HG03097 (cell line): ENCODE data around the gene ST3GAL3.

ENCODE experiments used
- ATAC-seq: cut with Tn5 transposase; IDR thresholded peaks from one replicate; pipeline ENCODE4 v1.9.1; 2021; ENCODE audit not compliant: unreplicated experiment, low FRiP score

ST3GAL3 gene

DNA sequence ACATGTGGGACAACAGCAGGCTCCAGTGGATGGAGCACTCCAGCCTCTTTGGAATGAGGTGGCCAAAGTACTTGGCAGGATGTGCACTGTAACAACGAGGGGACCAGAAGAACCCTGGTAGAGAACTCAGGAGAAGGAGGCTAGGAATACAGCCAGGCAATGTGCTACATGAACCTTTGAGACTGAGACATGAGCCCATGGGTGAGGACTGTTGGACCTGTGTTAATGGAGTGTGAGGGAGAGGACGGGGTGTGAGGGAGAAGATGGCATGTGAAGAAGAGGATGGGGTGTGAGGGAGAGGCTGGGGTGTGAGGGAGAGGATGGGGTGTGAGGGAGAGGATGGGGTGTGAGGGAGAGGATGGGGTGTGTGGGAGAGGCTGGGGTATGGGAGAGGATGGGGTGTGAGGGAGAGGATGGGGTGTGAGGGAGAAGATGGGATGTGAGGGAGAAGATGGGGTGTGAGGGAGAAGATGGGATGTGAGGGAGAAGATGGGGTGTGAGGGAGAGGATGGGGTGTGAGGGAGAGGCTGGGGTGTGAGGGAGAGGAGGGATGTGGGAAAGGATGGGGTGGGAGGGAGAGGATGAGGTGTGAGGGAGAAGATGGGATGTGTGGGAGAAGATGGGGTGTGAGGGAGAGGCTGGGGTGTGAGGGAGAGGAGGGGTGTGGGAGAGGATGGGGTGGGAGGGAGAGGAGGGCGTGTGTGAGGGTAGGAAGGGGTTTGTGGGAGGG, 164.0 kb downstream of the ST3GAL3 start:
- ATAC-seq = no peak

DNA sequence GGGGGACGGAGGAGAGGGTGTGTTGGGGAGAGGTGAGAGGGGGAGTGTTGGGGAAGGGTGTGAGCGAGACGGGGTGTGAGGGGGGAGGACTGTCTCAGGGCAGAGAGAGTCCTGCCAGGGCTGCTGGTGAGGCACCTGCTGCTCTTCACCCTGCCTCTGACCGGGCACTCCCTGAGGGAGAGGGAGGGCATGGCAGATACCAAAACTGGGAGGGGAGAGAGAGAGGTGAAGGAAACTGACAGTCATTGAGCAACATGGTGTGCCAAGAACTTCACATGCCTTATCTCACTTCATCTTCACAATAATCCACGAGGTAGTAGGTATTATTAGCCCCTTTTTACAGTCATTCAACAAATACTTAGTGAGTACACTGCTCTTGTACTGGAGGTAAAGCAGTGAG, 164.9 kb downstream of the ST3GAL3 start:
- ATAC-seq = no peak

DNA sequence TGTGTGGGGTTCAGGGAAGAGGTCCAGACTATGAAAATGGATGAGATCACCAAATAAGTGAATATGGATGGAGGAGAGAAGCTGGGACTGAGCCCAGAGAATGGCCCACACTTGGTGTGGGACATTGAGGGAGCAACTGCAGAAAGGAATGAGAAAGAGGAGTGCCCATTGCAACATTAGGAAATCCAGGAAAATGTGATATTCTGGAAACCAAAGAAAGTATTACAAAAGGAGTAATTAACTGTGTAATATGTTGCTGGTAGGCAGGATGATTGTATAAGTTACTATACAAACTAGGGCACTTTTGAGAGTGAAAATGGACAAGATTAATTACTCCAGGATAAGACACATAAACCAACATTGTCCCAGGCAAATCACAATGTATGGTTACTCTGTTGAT, 166.5 kb downstream of the ST3GAL3 start:
- no peak for ATAC-seq

- ATAC-seq = no peak
Measured at GRCh38 chr1:43874716-43875115, 167.4 kb downstream of the ST3GAL3 start.

- no peak for ATAC-seq
Measured at GRCh38 chr1:43875331-43875730, 168.0 kb downstream of the ST3GAL3 start.

DNA sequence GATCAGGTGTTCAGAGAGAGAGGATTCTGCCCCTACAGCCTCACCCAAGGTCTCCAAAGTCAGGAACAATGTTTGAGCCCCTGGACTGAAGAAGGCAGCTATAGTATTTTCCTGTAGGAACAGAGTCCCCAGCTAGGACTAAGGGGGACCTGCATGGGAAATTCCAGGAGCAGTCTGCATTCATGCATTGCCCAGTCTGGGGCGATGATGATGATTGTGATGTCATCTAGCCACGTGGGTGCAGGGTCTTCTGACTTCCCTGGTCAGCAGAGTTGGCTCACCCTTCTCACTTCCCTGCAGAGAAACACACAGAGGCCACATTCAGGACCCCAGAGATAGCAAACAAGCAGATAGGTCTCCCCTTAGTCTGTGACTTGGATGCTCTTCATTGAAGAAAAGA, 169.8 kb downstream of the ST3GAL3 start:
- no peak for ATAC-seq

DNA sequence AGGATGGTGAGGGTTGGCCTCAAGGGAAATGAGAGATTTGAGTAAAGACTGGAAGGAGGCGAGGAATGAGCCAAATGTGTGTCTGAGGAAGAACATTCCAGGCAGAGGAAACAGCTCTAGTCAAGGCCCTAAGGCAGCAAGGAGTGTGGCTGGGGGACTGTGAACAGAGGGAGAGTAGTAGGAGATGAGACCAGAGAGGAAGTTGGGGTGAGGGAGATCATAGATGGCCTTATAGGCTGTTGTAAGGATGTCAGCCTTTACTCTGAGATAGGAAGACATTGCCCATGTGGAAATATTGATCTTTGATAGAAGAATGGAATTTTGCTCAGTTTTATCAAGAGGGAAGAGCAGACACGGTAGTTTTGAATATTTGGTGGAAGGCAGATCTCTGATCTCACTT, 171.1 kb downstream of the ST3GAL3 start:
- ATAC-seq = no peak

DNA sequence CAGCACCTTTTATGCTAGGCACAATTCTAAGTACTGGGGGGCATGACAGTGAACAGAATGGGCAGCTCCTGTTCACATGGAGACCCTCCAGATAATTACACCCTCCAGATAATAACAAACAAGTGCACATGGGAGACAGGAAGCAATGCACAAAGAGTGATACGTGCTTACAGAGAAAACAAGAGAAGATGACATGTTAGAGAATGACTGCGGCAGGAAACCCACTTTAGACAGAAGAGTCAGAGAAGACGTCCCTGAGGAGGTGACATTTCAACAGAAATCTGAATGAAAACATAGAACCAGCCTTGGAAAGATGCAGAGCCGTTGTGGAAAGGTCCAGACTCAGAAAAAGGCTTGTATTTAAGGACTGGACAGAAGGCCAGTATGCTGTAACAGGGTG, 171.5 kb downstream of the ST3GAL3 start:
- ATAC-seq = no peak

DNA sequence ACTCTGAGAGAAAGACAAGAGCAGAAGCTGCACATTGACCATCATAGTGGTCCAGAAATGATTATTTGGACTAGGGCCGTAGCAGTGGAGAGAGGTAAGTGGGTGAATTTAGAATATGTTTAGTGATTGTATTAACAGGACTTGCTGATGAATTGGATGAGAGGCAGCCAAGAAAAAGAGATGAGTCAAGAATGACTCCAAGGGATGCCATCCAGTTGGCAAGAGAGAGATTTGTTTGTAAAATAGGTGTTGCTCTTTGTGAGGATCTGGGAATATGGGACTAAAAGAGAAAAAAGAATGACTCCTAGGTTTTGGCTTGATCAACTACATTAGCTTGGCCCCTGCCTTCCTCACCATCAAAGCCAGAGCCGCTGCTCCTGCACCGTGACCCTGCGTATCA, 172.1 kb downstream of the ST3GAL3 start:
- no peak for ATAC-seq

DNA sequence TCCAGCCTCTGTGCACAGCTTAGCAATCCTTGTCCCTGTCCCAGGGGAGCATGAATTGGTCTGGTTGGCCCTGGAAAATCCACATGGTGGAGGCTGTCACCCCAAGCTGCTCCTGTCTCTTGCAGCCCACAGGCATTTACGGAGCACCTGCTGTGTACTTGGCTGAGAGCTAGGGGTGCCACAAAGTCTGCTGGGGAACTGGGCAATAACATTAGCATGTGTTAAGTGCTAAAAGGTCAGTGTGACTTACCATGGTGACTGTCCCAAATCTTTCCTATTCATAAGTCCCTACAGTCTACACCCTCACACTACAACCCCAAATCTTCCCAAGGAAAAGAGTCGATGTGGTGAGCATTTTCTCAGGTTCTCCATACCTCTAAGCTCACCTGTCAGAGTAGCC, 172.7 kb downstream of the ST3GAL3 start:
- no peak for ATAC-seq

DNA sequence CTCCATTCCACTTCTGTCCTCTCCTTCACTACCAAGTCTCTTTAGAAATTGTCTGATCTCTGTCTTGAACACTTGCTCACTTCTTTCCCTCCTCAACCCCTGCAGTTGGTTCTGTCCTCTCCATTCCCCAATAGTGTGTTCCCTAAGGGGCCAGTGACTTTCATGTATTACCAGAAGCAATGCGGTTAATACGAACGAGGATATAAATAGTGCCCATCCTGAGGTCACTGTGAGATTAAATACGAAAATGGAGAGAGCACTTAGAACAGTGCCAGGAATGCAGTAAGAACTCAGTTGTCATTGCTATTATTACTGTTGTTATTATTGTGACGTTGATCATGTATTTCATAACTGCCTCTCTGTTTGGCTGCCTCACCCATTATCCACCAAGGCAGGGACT, 173.3 kb downstream of the ST3GAL3 start:
- no peak for ATAC-seq

DNA sequence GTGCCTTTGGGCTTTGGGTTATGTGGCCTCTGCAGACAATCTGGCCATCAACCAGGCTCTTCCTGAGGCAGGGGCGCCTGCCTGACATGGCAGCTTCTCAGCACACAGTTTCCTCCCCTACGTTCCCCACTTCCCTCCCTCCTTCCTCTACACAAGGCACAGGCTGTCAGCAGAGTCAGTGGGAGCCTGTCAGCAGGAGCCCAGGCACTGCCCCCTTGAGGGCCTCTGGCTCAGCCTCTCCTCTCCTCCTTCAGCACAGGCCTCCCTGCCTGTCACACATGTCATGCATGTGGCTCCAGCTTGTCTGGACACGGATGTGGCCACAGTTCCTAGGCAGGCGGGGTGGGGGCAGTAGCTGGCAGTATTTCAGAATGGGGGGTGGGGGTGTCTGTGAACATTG, 174.1 kb downstream of the ST3GAL3 start:
- no peak for ATAC-seq

- no peak for ATAC-seq
Measured at GRCh38 chr1:43882763-43883162, 175.4 kb downstream of the ST3GAL3 start.

DNA sequence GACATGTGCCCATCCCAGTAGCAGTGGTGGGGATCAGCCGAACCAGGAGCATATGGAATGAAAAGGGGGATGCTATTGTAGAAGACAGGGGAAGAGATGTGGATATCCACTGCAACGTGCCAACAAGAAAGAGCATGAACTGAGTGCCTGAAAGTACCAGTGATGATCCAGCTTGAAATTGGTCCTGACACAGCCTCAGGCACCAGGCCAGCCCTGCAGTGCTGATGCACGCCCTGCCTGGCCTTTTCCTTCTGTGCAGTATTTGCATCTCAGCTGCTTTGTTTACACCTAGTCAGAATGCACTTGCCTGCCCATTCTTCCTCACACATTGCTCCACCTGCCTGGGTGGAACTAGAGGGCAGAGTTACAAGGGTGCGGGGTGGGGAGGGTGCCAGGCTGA, 176.0 kb downstream of the ST3GAL3 start:
- ATAC-seq = no peak

DNA sequence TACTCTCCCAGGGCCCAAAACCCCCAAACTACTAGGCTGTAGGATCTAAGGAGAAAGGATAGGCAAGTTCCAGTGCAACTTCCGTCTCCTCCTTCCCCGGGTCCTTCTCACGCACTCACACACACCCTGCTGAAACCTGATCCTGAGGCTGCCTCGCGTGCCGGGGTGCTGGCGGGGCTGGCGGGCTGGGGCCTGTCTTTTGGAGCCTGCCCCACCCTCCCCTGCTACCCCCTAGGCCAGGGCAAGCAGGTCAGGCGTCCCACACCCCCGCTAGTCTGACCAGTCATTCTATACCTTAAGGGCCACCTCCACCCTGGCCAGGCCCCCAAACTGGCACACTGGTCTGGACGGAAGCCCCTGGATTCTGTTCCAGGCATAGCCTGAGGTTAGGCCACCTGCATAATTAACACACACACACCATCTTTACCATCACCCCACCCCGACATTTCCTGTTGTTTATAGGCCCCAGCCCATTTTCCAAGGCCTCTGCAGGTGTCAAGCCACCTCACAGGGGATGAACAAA, 178.0 kb downstream of the ST3GAL3 start:
- ATAC-seq = no peak

DNA sequence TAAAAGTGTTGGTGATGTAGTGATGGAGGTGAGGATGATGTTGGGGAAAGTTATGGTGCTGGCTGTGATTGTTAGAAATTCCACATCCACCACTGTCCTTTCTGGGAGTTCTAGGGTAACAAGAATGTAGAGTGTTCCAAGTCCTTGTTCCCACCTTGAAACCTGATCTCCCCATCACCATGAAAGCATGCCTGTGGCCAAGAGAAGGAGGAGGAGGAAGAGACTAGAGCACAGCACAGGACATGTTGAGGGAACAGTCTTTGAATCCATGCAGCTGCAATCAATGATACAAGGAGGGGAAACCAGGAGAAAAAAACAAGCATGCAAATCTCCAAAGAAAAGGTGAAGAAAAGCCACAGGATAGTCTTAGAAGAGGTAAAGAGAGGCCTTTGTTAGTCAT, 180.4 kb downstream of the ST3GAL3 start:
- no peak for ATAC-seq

DNA sequence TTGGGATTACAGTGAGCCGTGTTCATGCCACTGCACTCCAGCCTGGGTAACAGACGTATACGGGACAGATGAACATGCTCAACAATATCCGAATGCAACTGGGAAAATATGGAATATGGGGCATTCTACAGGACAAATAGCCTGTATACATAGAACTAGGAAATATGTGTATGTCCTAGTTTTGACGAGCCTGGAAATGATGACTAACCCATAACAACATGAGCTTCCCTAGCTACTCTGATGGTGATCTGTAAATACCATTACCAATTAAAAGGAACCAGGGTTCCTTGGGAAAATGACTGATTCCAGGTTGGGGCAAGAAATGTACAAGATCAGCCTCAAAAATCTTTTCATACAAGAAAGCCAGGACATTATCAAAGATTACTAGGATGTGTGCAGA, 183.5 kb downstream of the ST3GAL3 start:
- no peak for ATAC-seq

DNA sequence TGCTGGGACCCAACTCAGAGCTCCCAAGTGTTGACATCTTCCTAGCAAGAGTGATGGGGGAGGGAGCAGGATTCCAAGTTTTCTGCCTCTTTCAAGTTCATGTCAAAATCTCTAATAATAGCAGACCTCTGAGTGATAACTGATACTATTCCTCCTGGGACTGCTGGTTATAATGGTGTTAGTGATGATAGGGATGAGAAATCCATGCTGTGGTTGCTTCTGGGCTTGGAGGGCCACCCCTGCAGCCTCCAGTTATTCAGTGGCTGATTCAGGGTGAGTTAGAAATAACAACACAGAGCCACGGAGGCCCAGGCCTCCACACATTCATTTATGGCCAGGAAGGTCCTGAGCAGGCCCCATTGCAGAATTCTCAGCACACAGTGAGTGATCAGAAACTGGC, 185.7 kb downstream of the ST3GAL3 start:
- no peak for ATAC-seq

DNA sequence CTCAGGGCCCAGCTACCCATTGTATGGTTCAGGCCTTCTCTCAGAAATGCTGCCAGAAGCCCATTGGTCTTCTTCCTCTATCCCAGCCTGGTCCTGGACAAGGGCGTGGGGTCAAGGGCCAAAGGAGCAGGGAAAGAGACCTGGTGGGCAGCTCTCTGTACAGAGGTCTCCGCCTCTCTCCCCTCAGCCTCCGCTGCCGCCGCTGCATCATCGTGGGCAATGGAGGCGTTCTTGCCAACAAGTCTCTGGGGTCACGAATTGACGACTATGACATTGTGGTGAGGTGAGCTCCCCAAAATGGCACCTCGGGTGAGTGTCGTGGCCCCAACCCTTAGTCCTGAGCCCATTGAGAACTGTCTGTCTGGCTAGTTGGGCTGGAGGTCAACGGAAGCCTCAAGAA, 191.6 kb downstream of the ST3GAL3 start:
- no peak for ATAC-seq

DNA sequence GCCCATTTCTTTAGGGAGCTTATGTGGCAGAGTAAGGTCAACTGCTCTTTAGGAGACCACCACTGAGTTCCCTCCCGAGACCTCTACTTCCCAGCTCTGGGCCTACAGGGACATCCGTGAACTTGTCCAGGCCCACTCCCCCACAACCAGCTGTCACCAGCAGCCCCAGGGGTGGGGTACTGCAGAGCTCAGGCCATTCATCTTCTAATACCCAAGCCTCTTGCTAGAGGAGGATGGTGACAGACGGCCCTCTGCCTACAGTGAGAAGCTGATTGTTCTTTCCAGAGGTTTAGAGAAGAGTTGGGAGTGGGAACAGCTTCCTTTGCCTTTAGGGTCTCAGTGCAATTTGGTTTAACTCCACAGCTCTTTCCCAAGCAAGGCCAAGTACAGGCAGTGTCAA, 193.1 kb downstream of the ST3GAL3 start:
- no peak for ATAC-seq

- ATAC-seq = no peak
Measured at GRCh38 chr1:43901196-43901961, 194.0 kb downstream of the ST3GAL3 start.
